Neural cell (in vitro differentiated cells): ENCODE data around the gene SF1. TPM values are rescaled to one million over a fixed set of nuclear protein-coding genes. Genes with fewer than 3 reads are reported as not detected.
A peak's percentile ranks its signal among the peaks of the same experiment; 100 is the strongest.

Experiments used
- H2AFZ ChIP-seq: fragments of 200-600, 300-800 bp; sonication (generic), shearing (Covaris generic); 2 replicates; pipeline ENCODE4 v1.6.0; 2014; ENCODE audit warnings: low read depth, mild to moderate bottlenecking, antibody characterized with exemption, low read length, moderate library complexity
- H3F3A ChIP-seq: fragments of 200-600 bp; shearing (Covaris generic); 2 replicates; pipeline ENCODE4 v1.6.1; 2016; ENCODE audit warnings: mild to moderate bottlenecking, moderate library complexity, mixed read lengths, antibody characterized with exemption, low read length; ENCODE audit not compliant: insufficient read depth, poor library complexity, severe bottlenecking
- H3K27ac ChIP-seq: fragments of 200-600, 300-800 bp; sonication (generic), shearing (Covaris generic); 2 replicates; pipeline ENCODE4 v1.5.1; 2014; ENCODE audit warnings: mild to moderate bottlenecking, low read length, moderate library complexity
- H3K27me3 ChIP-seq: fragments of 300-800, 200-600 bp; sonication (generic), shearing (Covaris generic); 2 replicates; pipeline ENCODE4 v1.6.0; 2014; ENCODE audit warnings: mild to moderate bottlenecking, low read depth, low read length, moderate library complexity; ENCODE audit not compliant: insufficient read depth
- H3K36me3 ChIP-seq: fragments of 300-800, 200-600 bp; sonication (generic), shearing (Covaris generic); 2 replicates; pipeline ENCODE4 v1.5.1; 2014; ENCODE audit warnings: mild to moderate bottlenecking, antibody characterized with exemption, low read length, moderate library complexity; ENCODE audit not compliant: insufficient read depth
- H3K4me2 ChIP-seq: fragments of 300-800, 200-600 bp; sonication (generic), shearing (Covaris generic); 2 replicates; pipeline ENCODE4 v1.6.0; 2014; ENCODE audit warnings: mild to moderate bottlenecking, low read length
- H3K4me3 ChIP-seq: fragments of 300-800, 200-600 bp; sonication (generic), shearing (Covaris generic); 2 replicates; pipeline ENCODE4 v1.5.1; 2014; ENCODE audit warnings: mild to moderate bottlenecking, low read length, moderate library complexity
- H3K79me2 ChIP-seq: fragments of 200-600 bp; shearing (Covaris generic); replicated peaks from 2 replicates; pipeline ENCODE4 v1.6.0; 2014; ENCODE audit warnings: mild to moderate bottlenecking, low read length, moderate library complexity; ENCODE audit not compliant: insufficient read depth
- H3K9ac ChIP-seq: fragments of 300-800, 200-600 bp; sonication (generic), shearing (Covaris generic); 2 replicates; pipeline ENCODE4 v1.6.1; 2016; ENCODE audit warnings: mild to moderate bottlenecking, low read length, mixed read lengths
- H3K9me2 ChIP-seq: fragments of 200-600 bp; shearing (Covaris generic); 2 replicates; pipeline ENCODE4 v1.6.1; 2016; ENCODE audit warnings: mild to moderate bottlenecking, low read length, mixed read lengths; ENCODE audit not compliant: insufficient read depth
- H3K9me3 ChIP-seq: fragments of 200-600, 300-800 bp; sonication (generic), shearing (Covaris generic); 2 replicates; pipeline ENCODE4 v1.6.1; 2016; ENCODE audit warnings: mild to moderate bottlenecking, mixed run types, low read length, moderate library complexity, mixed read lengths
- H4K20me1 ChIP-seq: fragments of 200-600 bp; shearing (Covaris generic); 2 replicates; pipeline ENCODE4 v1.6.1; 2016; ENCODE audit warnings: mild to moderate bottlenecking, mixed run types; ENCODE audit not compliant: insufficient read depth
- EP300 ChIP-seq: fragments of 450-650 bp; conservative IDR thresholded peaks from 2 replicates; pipeline ENCODE4 v1.6.1; 2014; ENCODE audit warnings: antibody characterized with exemption, mild to moderate bottlenecking, moderate library complexity; ENCODE audit not compliant: poor library complexity, severe bottlenecking
- MXI1 ChIP-seq: fragments of 450-650 bp; conservative IDR thresholded peaks from 2 replicates; pipeline ENCODE4 v1.6.1; 2014; ENCODE audit warnings: antibody characterized with exemption, mild to moderate bottlenecking; ENCODE audit not compliant: poor library complexity, severe bottlenecking
- POLR2AphosphoS5 ChIP-seq: IDR thresholded peaks from 2 replicates; pipeline ENCODE4 v1.6.1; 2012
- RAD21 ChIP-seq: fragments of 450-650 bp; conservative IDR thresholded peaks from 2 replicates; pipeline ENCODE4 v1.6.1; 2014; ENCODE audit warnings: antibody characterized with exemption, mild to moderate bottlenecking, moderate library complexity
- SMC3 ChIP-seq: fragments of 450-650 bp; conservative IDR thresholded peaks from 2 replicates; pipeline ENCODE4 v1.6.1; 2014; ENCODE audit warnings: antibody characterized with exemption, mild to moderate bottlenecking, moderate library complexity; ENCODE audit not compliant: poor library complexity
- TAF1 ChIP-seq: IDR thresholded peaks from 2 replicates; pipeline ENCODE4 v1.6.1; 2012; ENCODE audit warnings: low read depth
- polyA plus RNA-seq: library from polyadenylated mRNA; depleted of rRNA; stranded (reverse); fragments of >200 nt; gene quantifications from 2 replicates; pipeline ENCODE4 v1.2.3, GENCODE V29; 2014
- TF ChIP-seq, protein P1 (sequence below): fragments of 450-650 bp; IDR thresholded peaks from 2 replicates; pipeline ENCODE4 v1.5.1; 2014; ENCODE audit warnings: antibody characterized with exemption, mild to moderate bottlenecking, moderate library complexity; ENCODE audit not compliant: poor library complexity, severe bottlenecking
- TF ChIP-seq, protein P2 (sequence below): IDR thresholded peaks from 2 replicates; pipeline ENCODE4 v1.6.1; 2012; ENCODE audit warnings: borderline replicate concordance

SF1 gene
- polyA plus RNA-seq, 1 donor from 2014 or later = 53.2 TPM

DNA sequence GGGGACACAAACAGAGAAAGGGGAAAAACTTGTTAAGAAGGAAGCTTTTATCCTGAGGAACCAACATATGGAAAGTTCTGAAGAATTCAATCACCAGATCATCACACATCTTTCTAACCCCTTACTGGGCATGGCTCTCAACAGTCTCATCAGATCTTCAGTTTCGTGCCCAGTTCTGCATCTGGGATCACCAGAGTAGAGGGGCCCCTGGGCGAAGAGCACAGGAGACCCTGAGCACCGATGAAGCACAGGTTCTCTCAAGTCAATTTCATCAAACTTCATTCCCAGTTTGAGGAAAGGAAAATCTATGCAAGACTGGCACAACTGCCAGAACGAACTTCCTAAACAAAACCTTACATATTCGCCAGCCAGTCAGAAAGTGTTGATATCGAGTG, 10.0 kb downstream of the SF1 start:
- Histone ChIP-seq H3K27me3 (no peaks in the 10 kb centered on the region), H4K20me1 (peaks cover 29% of the 10 kb centered on the region), H2AFZ (no peak overlapping the region), H3K4me2 (no peak overlapping the region), H3K9me2 (no peaks in the 10 kb centered on the region), H3K36me3 (peaks cover 35% of the 10 kb centered on the region), H3K9me3 (no peaks in the 10 kb centered on the region), H3K79me2 (peaks cover 22% of the 10 kb centered on the region), H3K4me3 (no peak overlapping the region), H3F3A (no peaks in the 10 kb centered on the region), H3K9ac (no peak overlapping the region), H3K27ac (no peak overlapping the region)
- TF ChIP-seq SMC3 (no peak), POLR2AphosphoS5 (no peak), TAF1 (no peak), EP300 (no peak), RAD21 (no peak), MXI1 (no peak)

DNA sequence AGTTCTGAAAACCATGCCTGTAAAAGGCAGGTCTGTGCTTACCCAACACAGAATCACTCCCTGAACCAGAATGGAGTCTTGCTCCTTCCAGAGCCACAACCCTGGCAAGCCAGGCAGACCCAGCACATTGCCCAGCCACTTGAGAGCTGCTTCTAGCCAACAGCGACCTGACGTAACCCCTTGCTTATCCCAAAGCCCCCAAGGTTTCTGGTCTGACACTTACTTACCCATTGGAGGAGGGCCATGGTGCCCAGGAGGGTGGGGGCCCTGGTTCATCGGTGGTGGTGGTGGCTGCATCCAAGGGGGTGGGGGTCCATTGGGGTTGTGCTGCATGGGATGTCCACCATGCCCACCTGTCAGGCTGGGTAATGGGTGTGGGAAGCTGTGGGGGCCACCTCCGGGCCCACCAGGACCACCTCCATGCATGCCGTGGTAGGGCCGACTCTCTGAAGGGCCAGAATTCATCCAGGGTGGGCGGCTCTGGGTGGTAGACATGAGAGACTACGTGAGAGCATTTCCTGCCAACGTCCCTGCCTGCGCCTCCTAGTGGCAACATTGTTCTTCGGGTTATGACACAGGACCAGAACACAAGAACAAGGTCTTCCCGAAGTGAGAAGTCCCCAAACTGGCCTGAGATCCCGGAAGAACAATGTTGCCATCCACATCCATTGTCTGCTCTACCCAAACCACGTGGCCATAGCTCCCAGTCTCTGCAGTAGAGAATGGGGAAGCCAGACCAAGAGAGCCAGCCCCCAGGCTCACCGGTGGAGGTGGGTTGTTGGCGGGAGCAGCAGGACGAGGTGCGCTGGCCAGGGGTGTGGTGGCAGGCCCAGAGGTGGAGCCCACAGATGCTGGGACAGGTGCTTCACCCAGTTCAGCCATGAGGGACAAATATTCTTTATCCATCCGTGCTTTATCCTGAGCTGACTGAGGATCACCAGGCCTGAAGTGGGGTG, 10.7 kb downstream of the SF1 start:
- H3K36me3 ChIP-seq = peaks cover 28% of the 10 kb centered on the region
- H3K27ac ChIP-seq = no peak overlapping the region
- H3K9ac ChIP-seq = no peak overlapping the region
- H3F3A ChIP-seq = no peaks in the 10 kb centered on the region
- no peaks in the 10 kb centered on the region for H3K27me3 ChIP-seq
- H2AFZ ChIP-seq = no peak overlapping the region
- H4K20me1 ChIP-seq = peaks cover 25% of the 10 kb centered on the region
- H3K9me3 ChIP-seq = no peaks in the 10 kb centered on the region
- no peak overlapping the region for H3K4me2 ChIP-seq
- TF ChIP-seq, protein P1, sequence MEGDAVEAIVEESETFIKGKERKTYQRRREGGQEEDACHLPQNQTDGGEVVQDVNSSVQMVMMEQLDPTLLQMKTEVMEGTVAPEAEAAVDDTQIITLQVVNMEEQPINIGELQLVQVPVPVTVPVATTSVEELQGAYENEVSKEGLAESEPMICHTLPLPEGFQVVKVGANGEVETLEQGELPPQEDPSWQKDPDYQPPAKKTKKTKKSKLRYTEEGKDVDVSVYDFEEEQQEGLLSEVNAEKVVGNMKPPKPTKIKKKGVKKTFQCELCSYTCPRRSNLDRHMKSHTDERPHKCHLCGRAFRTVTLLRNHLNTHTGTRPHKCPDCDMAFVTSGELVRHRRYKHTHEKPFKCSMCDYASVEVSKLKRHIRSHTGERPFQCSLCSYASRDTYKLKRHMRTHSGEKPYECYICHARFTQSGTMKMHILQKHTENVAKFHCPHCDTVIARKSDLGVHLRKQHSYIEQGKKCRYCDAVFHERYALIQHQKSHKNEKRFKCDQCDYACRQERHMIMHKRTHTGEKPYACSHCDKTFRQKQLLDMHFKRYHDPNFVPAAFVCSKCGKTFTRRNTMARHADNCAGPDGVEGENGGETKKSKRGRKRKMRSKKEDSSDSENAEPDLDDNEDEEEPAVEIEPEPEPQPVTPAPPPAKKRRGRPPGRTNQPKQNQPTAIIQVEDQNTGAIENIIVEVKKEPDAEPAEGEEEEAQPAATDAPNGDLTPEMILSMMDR = peak; percentile 69
- TF ChIP-seq, protein P2, sequence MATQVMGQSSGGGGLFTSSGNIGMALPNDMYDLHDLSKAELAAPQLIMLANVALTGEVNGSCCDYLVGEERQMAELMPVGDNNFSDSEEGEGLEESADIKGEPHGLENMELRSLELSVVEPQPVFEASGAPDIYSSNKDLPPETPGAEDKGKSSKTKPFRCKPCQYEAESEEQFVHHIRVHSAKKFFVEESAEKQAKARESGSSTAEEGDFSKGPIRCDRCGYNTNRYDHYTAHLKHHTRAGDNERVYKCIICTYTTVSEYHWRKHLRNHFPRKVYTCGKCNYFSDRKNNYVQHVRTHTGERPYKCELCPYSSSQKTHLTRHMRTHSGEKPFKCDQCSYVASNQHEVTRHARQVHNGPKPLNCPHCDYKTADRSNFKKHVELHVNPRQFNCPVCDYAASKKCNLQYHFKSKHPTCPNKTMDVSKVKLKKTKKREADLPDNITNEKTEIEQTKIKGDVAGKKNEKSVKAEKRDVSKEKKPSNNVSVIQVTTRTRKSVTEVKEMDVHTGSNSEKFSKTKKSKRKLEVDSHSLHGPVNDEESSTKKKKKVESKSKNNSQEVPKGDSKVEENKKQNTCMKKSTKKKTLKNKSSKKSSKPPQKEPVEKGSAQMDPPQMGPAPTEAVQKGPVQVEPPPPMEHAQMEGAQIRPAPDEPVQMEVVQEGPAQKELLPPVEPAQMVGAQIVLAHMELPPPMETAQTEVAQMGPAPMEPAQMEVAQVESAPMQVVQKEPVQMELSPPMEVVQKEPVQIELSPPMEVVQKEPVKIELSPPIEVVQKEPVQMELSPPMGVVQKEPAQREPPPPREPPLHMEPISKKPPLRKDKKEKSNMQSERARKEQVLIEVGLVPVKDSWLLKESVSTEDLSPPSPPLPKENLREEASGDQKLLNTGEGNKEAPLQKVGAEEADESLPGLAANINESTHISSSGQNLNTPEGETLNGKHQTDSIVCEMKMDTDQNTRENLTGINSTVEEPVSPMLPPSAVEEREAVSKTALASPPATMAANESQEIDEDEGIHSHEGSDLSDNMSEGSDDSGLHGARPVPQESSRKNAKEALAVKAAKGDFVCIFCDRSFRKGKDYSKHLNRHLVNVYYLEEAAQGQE = no peak
- TF ChIP-seq RAD21 (peak; percentile 56), SMC3 (peak; percentile 71)
- H3K9me2 ChIP-seq = no peaks in the 10 kb centered on the region
- H3K4me3 ChIP-seq = no peak overlapping the region
- peaks cover 16% of the 10 kb centered on the region for H3K79me2 ChIP-seq
